HL-60 (cell line): Measurements from ENCODE around the gene MRPS26.

Experiments
- GABPA ChIP-seq: IDR thresholded peaks from 2 replicates; pipeline ENCODE4 v1.6.1; 2012; ENCODE audit warnings: low read depth
- POLR2AphosphoS5 ChIP-seq: IDR thresholded peaks from 2 replicates; pipeline ENCODE4 v1.6.1; 2012; ENCODE audit warnings: low read depth
- TF ChIP-seq, protein P1 (sequence below): IDR thresholded peaks from one replicate; pipeline ENCODE4 v1.5.1; 2011; ENCODE audit warnings: low read length, control low read depth, inconsistent platforms; ENCODE audit not compliant: insufficient read depth
- TF ChIP-seq, protein P2 (sequence below): IDR thresholded peaks from 2 replicates; pipeline ENCODE4 v1.6.1; 2012; ENCODE audit warnings: low read depth; ENCODE audit not compliant: insufficient replicate concordance

DNA sequence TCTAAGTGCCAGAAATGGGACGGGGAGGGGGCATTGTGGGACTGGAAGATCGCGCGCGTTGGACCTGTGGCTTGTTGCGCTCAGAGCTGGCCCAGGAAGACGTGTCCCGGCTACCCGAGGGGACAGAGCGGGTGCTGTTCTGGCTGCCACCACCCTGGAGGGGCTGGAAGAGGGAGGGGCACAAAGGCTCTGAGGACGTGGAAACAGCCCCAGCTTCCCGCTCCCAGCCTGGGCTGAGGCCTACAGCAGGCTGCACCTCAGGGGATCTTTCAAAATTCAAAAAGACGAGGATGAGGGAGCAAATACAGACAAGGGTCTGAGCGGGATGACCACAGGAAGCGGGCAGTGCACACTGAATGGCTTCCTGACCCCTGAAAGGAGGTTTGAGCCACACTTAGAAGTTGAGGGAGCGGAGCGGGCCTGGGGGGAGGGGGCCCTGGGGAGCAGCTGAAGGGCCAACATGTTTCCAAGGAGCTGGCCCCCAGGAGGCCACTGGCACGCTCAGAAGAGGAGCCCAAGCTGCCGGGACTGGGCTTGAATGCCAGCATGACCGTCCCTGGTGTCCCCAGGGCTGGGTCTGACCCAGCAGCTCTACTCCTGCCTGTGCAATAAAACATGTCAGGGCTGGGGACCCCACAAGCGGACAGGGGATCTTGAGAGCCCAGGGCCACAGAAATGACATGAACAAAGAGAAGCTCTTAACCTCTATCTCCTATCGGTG is 26.8 kb downstream of the MRPS26 start:
- TF ChIP-seq, protein P1, sequence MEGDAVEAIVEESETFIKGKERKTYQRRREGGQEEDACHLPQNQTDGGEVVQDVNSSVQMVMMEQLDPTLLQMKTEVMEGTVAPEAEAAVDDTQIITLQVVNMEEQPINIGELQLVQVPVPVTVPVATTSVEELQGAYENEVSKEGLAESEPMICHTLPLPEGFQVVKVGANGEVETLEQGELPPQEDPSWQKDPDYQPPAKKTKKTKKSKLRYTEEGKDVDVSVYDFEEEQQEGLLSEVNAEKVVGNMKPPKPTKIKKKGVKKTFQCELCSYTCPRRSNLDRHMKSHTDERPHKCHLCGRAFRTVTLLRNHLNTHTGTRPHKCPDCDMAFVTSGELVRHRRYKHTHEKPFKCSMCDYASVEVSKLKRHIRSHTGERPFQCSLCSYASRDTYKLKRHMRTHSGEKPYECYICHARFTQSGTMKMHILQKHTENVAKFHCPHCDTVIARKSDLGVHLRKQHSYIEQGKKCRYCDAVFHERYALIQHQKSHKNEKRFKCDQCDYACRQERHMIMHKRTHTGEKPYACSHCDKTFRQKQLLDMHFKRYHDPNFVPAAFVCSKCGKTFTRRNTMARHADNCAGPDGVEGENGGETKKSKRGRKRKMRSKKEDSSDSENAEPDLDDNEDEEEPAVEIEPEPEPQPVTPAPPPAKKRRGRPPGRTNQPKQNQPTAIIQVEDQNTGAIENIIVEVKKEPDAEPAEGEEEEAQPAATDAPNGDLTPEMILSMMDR = no peak
- no peak for TF ChIP-seq POLR2AphosphoS5
- TF ChIP-seq, protein P2, sequence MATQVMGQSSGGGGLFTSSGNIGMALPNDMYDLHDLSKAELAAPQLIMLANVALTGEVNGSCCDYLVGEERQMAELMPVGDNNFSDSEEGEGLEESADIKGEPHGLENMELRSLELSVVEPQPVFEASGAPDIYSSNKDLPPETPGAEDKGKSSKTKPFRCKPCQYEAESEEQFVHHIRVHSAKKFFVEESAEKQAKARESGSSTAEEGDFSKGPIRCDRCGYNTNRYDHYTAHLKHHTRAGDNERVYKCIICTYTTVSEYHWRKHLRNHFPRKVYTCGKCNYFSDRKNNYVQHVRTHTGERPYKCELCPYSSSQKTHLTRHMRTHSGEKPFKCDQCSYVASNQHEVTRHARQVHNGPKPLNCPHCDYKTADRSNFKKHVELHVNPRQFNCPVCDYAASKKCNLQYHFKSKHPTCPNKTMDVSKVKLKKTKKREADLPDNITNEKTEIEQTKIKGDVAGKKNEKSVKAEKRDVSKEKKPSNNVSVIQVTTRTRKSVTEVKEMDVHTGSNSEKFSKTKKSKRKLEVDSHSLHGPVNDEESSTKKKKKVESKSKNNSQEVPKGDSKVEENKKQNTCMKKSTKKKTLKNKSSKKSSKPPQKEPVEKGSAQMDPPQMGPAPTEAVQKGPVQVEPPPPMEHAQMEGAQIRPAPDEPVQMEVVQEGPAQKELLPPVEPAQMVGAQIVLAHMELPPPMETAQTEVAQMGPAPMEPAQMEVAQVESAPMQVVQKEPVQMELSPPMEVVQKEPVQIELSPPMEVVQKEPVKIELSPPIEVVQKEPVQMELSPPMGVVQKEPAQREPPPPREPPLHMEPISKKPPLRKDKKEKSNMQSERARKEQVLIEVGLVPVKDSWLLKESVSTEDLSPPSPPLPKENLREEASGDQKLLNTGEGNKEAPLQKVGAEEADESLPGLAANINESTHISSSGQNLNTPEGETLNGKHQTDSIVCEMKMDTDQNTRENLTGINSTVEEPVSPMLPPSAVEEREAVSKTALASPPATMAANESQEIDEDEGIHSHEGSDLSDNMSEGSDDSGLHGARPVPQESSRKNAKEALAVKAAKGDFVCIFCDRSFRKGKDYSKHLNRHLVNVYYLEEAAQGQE = no peak
- no peak for TF ChIP-seq GABPA
